Tracheal epithelial cell (primary cell): ENCODE results near the gene FSTL4. TPM values are rescaled to one million over a fixed set of nuclear protein-coding genes. Genes with fewer than 3 reads are reported as not detected.

Experiments
- total RNA-seq: library from RNA; depleted of rRNA; stranded (reverse); fragments of >200 nt; gene quantifications from 2 replicates; pipeline ENCODE4 v1.2.1, GENCODE V29; 2014

Gene FSTL4
- total RNA-seq = not detected in 2 replicates

GRCh38 chr5:133612249-133612860 is at the start of gene FSTL4:
Gene FSTL4, minus strand, starts transcription at chr5:133612541.

